ENCODE results near the gene ETFDH. TPM values are rescaled to one million over a fixed set of nuclear protein-coding genes. Genes with fewer than 3 reads are reported as not detected.
A peak's percentile ranks its signal among the peaks of the same experiment; 100 is the strongest.
"Not testable (repeated sequence)": the region's sequence is repeated elsewhere in the genome, so short reads cannot be mapped to it uniquely, and the experiment has no call there.

ETFDH gene
- total RNA-seq, 1 experiment from 2014 or later = 7.4 TPM

DNA sequence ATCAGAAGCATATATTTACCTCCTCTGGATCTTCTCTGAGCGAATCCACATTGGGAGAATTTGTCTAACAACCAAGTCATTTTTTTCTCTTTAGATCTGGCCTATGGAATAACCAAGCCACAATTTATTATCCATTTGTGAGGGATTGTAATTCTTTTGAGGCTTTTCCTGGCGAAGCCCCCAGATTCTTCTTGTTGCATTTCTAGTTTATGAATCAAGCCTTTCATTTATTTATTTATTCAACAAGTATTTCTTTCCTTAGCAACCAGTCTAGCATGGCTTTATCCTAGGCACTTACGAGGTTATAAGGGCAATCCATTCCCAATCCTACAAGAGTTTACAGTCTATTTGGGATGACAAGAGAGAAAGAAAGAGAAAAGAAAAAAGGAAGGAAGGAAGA lies 78.3 kb downstream of the ETFDH start:
- no peak for DNase-seq (ENCODE audit: low read depth)

DNA sequence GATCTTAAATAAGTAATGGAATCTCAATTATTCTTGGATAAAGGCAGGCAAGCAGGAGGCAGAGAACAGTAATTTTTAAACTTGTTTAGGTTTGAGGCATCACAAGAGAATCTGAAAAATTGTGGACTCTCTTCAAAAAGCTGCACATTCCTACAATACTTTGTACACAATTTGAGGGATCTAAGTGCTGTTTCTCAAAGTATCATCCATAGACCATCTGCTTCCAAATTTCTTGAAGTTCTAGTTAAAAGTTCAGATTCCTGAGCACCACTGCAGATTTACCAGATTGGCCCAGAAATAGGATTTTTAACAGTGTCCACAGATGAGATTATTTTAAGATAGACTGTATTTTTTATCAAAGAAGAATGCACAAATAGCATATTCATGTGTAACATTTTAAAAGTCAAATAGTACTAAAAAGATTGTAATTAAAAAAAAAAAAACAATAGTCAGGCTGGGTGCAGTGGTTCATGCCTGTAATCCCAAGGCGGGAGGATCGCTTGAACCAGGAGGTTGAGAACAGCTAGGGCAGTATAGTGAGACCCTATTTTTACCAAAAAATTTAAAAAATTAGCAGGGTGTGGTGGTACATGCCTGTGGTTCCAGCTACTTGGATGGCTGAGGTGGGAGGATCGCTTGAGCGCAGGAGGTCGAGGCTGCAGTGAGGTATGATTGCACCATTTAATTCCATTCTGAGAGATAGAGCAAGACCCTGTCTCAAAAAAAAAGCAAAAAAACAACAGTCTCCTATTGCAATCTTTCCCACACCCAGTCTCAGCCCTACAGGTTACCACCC lies 82.5 kb downstream of the ETFDH start:
- no peak for DNase-seq (ENCODE audit: low read depth)

DNA sequence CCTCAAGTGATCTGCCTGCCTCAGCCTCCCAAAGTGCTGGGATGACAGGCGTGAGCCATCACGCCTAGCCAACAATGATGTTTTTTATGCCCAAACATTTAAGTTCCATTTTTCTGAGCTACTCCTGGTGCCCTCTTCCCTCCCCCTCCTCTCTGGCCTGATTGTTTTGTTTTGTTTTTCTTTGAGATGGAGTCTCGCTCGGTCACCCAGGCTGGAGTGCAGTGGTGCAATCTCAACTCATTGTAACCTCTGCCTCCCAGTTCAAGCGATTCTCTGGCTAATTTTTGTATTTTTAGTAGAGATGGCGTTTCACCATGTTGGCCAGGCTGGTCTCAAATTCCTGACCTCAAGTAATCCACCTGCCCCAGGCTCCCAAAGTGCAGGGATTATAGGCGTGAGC lies 83.7 kb downstream of the ETFDH start:
- DNase-seq (ENCODE audit: low read depth) = not testable (repeated sequence)

DNA sequence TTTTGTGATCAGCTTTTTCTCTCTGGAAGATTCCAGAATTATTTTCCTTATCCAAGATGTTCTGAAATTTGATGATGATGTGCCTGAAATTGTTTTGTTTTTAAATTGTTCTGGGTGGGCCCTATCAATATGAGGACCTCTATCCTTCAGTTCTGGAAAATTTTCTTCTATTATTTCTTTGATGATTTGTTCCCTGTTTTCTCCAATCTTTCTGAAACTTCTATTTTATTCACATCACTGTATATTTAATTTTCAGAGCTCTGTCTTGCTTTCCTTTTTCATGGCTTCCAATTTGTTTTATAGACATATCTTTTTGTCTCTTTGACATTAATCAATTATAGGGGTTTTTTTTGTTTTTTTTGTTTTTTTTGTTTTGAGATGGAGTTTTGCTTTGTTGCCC lies 84.5 kb downstream of the ETFDH start:
- DNase-seq (ENCODE audit: low read depth) = no peak

DNA sequence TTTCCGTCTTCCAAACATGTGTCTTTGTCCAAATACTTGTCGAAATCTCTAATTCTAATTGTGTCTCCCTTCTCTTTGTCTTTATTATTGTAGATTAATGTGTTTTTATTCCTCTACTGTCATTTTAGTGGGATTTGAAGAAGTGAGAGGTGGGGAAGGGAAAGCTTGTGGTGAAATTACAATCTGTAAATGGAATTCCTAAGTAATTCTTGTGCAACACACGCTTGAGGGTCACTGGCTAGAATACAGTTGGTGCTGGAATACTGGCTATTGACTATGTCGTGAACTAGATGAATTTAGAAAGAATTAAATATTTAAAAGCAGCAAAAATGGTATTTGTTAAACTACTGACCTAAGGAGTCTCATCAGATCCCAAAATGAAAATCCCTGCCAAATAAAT lies 86.0 kb downstream of the ETFDH start:
- no peak for DNase-seq (ENCODE audit: low read depth)

DNA sequence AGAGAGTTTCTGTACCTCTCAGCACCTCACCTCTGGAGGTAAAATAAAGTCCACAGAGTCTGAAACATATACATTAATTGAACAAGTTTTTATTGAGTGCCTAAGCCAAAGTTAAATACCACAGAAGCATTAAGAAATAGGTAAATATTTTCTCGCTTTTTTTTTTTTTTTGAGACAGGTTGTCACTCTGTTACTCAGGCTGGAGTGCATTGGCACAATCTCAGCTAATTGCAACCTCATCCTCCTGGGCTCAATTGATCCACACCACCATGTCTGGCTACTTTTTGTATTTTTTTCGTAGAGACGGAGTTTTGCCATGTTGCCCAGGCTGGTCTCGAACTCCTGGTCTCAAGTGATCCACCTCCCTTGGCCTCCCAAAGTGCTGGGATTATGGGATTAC lies 86.6 kb downstream of the ETFDH start:
- no peak for DNase-seq (ENCODE audit: low read depth)

Small RNA genes within 50 kb of the gene (small RNA-seq; reads per million reads assigned to genes)
- 0.98 reads per million, percentile 73 among the genes with 10 or more reads in this experiment for gene RF00012

Other genes with a start within 250 kb of the ETFDH start
- gene RXFP1, start 150.4 kb upstream of the ETFDH start, total RNA-seq (2014; rRNA removed; shearing (Covaris generic)) = not detected in 2 replicates
- gene C4orf46, start 409 bp upstream of the ETFDH start, total RNA-seq (2014; rRNA removed; shearing (Covaris generic)) = 16.1 and 22.6 TPM in 2 replicates
- 47.1 and 57.4 TPM in 2 replicates for gene PPID, start 51.1 kb downstream of the ETFDH start, total RNA-seq (2014; rRNA removed; shearing (Covaris generic))
- gene FNIP2, start 96.7 kb downstream of the ETFDH start, total RNA-seq (2014; rRNA removed; shearing (Covaris generic)) = 8.5 and 10.3 TPM in 2 replicates